Stimulated activated CD4-positive, alpha-beta T cell treated with anti-CD3 and anti-CD28 coated beads, Interleukin-2, amount 100 ng/mL, for 24 hours (primary cell): ENCODE measurements around the gene PLAAT5.

ENCODE experiments used
- DNase-seq, 2 donors: peaks; one replicate each; pipeline ENCODE4 v3.0.0-alpha.2; 2020

PLAAT5 gene

DNA sequence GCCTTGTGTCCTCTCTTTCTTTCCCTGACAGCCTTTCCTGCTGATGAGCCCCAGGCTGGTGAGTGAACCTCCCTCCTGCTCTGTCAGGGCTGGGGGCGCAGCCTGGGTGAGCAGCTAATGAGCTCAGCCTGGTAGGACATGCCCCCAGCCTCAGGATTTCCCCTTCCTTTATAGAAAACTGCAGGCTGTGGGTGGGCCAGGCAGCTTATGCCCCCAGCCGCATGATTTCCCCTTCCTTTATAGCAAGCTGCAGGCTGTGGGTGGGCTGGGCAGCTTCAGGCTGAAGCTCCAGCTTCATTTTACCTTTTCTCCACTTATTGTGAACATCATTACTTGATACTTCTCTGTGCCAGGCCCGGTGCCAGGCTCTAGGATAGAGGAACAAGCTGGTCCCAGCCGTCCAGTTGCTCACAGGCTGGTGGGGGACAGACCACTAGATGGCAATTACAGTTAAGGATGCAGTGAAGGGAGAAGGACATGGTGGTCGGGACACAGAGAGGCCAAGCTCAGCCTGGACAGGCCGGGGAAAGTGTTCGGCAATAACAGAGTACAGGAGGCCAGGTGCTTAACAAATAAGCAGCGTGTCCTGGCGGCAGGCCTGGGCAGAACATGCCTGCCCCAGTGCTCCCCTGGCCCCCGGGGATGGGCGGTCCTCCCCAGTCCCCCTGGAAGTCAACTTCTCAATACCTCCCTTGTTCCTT is 20.2 kb upstream of the PLAAT5 start:
- DNase-seq: no peak

DNA sequence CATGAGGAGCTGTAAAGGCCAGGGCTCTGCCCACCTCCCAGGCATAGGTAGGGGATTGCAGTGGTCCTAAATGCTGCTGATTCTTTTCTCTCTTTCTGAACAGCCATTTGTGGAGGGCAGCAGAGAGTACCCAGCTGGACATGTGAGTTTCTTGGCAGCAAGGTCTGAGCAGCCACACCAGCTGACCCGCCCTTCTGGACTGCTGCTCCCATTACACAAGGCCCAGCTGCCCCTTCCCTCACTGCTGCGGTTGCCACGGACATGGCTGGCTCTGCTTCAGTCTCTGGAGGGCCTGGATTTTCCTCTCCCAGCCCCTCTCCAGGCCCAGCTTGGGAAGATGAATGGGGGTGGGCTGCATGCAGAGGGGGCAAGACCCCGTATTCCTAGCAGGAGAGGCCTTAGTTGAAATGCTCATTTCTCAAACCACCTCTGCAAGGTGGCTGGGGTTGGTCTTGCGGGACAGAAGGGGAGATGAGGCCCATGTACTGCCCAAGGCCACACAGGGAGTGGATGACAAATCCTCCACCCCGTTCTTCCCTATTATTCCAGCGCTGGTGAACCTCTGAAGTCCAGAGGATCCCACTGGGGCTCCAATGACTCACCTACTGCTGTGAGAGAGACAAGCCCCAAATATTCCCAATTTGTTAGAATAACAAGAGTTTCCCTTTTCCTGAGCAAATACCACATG is 19.5 kb upstream of the PLAAT5 start:
- no peak for DNase-seq

DNA sequence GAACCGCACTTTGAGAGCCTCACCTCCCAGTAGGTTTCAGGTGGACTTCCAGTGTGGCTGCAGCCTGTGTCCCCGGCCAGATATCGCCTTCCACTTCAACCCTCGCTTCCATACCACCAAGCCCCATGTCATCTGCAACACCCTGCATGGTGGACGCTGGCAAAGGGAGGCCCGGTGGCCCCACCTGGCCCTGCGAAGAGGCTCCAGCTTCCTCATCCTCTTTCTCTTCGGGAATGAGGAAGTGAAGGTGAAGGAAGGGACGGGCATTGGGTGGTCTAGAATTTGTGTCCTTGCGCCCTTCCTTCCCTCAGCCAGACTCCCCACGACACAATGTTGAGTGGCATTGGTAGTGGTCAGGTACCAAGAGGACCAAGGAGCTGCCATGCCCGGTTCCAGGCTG is 17.8 kb upstream of the PLAAT5 start:
- no peak for DNase-seq

DNA sequence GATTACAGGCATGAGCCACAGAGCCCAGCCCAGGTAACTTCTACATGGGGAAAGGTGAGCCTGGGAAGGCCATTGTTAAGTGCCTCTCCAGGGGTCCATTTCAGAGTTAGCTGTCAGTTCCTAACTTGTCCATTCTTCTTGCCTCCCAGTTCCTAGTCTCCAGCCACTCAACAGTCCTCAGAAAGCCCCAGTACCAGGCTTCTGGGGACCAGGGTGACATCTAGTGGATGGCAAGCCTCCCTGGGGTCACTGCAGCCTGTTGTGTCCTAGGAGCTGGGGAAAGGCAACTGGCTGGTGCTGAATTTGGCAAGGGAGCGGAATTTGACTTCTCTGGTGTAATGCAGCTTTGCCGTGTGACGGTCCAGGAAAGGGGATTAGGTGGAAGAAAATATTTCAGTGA is 17.0 kb upstream of the PLAAT5 start:
- DNase-seq: peak in 1 of 2 donors; percentile 17

DNA sequence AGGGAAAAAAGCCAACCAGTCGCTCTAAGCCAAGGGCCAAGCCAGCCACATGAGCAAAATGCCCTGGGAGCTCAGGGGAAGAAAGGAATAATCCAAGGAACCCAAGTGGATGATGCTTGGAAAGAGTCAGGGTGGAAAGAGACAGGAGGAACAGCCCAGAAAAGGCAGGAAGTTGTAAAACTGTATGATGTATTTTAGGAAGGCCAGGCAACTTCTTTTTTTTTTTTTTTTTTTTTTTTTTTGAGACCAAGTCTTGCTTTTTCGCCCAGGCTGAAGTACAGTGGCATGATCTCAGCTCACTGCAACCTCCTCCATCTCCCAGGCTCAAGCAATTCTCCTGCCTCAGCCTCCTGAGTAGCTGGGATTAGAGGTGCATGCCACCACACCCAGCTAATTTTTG is 16.5 kb upstream of the PLAAT5 start:
- DNase-seq: no peak

DNA sequence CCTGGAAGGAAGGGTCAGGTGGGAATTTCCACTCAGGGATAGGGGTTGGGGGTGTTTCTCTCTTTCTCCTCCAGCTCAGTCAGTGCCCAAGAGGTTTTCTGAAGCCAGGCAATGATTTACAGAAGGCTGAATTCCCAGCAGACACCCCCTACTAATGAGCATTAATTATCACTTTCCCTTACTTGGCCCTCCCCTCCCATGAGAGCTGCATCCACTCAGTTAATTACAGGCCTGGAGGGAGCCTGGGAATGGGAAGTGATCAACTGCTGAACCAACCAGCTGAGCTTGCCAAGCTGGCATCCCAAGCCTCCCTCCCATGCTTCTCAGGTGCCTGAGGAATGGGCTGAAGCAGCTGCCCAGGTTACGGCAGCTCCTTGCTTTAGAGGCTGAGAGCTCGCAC is 15.9 kb upstream of the PLAAT5 start:
- no peak for DNase-seq

DNA sequence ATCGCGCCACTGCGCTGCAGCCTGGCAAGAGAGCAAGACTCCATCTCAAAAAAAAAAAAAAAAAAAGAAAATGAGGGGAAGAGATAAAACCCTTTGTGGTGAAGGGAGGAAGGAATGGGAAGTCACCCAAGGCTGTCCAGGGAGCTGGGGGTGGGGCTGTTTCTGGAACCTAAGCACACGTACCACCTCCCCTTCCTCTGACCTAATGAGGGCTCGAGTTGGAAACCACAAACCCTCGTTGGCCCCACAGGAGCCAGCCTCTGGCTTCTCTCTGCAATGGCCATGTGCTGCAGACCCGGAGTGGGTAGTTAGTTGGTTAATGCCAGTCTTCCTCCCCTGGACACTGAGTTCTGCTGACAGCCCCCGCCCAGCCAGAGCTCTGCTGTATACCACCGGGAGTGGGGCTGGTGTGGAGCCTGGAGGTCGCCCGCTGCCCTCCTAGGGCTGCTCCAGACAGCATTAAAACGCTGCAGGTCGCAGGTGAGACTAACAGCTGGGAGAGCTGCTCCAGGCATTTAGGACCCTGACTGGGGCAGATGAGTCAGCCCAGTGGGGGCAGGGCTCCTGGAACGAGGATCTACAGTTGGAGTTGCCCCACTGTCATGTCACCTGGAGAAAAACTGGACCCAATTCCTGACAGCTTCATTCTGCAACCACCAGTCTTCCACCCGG is 15.0 kb upstream of the PLAAT5 start, which contains the start of gene LGALS12:
TSS of gene LGALS12 (plus strand) at position 228 of the 672 bp plus-strand sequence. CDS start at position 603, 375 bp downstream.
- DNase-seq: no peak

DNA sequence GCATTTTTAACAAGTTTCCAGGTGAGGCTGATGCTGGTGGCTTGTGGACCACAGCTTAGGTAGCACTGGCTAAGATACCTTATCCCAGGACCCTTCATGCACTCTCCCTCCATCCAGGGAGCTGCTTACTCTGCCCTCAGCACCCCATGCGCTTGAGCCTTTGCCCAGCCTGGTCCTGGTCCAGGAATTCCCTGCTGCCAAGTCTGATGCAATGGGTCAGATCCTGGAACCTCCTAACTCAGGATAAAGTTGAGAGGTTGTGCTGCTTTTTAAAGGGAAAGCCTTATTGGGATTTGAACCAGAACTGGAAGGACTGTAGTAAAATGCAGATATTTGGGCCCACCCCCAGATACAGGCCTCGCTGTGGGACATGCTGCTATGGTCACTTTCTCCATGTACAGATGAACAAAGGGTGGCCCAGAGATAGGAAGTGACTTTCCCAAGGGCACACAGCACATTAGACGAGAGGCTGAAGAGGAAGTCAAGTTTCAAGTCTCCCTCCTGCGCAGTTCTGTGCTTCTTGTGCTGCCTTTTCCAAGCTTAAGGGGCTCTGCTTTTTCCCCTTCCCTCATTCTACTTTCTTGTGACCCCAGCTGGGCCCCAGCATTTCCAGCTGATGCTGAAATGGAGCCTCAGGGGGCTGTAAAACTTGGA is 14.1 kb upstream of the PLAAT5 start:
- DNase-seq: no peak

DNA sequence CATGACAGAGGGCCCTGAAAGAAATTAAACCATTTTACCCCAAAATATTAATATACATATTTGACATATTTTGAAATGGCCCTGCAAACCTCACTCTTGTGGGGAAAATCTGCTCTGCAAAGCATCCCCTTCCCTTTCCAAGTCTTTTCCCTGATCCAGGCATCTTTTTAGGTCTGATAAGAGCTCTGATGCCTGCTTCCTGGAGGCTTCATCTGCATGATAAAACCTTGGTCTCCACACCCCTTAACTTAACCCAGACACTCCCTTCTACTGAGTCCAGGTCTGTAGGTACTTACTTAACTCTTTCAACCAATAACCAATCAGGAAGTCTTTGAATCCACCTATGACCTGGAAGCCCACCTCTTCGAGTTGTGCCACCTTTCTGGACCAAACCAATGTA is 13.1 kb upstream of the PLAAT5 start:
- no peak for DNase-seq

DNA sequence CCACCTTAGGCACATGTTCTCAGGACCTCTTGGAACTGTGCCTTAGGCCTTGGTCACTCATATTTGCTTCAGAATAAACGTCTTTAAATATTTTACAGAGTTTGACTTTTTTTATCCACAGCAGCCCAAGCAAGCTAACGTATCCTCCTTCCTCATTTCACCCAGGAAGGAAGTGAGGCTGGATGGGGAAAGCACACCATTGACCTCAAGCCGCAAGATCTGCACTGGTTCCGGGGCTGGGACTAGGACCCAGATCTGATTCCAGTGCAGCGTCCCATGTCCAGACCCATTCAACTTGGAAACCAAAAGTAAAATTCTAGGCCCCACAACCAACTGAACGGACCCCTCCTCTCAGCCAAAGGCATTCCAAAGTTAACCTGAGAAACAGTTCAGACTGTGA is 12.5 kb upstream of the PLAAT5 start:
- DNase-seq: no peak

DNA sequence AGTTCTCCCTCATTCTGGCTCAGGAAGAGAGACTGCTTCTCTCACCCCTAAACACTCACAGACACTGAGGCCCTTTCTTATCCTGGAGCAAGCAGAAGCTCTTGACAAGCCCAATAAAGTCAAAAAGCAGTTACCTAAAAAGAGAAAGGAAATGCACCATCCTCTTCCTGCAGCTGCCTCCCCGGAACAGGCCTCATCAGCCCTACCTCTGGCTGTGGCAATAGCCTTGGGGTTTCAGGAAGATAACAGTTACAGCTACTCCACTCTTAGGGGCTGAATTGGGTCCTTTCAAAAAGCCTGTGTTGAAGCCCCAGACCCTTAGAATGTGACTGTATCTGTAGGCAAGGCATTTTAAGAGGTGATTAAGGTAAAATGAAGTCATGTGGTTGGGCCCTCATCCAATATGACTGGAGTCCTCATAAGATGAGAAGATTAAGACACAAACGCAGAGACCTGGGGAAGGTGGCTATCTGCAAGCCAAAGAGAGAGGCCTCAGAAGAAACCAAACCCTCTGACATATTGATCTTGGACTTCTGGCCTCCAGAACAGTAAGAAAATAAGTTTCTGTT is 11.4 kb upstream of the PLAAT5 start:
- no peak for DNase-seq

DNA sequence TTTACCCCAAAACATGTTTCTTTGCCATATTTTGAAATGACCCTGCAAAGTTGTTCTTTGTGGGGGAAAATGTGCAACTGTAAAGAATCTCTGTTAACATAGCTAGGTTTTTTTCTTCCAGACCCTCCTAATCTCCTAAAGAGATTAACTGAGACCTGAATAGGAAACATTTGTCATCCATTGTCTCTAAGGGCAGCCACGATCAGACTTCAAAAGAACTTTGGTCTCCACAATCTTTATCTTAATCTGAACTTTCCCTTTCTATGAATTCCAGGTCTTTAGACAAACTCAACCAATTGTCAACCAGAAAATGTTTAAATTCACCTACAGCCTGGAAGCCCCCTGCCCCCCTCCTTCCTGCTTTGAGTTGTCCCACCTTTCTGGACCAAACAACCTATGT is 10.3 kb upstream of the PLAAT5 start:
- no peak for DNase-seq

DNA sequence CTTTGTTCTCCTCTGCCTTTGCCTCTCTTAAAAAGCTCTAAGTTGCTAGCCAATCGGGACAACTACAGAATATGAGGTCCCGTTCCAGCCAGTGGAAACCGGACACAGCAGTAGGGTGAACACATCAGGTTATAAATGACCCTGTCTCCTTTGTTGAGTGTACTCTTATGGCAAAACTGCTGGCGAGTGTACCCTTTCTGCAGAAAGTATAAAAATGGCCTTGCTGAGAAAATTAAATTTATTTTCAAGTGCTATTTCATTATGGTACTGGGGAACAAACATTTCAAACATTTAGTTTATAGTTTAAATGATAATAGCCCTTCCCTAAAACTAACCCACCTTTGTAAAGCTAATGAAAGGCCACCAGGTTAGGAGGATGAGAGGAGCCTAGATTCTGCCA is 8.9 kb upstream of the PLAAT5 start:
- DNase-seq: no peak

DNA sequence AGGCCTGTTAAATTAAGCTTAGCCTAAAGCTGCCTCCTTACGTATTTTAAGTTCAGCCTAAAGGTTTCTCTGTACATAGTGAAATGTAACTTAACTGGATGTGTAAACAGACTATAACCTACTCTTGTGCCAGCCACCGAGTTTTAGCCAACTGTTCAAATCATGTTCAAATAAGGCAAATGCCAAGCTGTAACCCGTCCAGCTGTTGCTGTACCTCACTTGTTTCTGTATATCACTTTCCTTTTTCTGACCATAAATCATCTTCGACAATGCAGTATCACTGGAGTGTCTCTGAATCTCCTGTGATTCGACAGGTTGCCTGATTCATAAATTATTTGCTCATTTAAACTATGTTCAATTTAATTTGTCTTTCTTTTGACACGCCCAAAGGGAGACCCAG is 4.0 kb upstream of the PLAAT5 start:
- DNase-seq: no peak

DNA sequence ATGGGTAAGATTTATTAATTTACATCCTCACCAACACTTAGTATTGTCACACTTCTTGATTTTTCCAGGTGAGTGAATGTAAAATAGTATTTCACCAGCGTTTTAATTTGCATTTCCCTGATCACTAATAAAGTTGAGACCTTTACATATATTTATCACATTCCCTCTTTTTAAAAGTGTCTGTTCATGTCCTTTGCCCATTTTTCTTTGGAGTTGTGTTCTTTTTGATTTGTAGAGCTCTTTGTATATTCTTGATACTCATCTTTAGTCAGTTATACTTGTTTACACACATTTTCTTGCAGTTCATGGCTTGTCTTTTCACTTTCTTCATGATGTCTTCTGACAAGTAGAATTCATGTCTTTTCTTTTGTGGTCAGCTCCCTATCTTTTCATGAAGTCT is 2.2 kb upstream of the PLAAT5 start:
- DNase-seq: no peak

DNA sequence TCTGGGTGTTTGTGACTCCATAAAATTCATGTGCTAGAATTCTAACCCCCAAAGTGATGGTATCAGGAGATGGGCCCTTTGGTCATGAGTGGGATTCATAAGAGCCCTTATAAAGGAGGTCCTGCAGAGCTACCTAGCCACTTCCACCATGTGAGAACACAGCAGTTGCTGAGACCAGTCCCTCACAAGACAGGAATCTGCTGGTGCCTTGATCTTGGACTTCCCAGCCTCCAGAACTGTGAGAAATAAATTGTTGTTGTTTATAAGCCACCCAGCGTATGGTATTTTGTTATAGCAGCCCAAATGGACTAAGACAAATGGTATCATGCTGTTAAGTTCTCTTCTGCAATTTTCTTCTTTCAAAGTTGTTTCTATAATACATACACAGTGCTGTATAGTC is 1.5 kb upstream of the PLAAT5 start:
- DNase-seq: no peak

DNA sequence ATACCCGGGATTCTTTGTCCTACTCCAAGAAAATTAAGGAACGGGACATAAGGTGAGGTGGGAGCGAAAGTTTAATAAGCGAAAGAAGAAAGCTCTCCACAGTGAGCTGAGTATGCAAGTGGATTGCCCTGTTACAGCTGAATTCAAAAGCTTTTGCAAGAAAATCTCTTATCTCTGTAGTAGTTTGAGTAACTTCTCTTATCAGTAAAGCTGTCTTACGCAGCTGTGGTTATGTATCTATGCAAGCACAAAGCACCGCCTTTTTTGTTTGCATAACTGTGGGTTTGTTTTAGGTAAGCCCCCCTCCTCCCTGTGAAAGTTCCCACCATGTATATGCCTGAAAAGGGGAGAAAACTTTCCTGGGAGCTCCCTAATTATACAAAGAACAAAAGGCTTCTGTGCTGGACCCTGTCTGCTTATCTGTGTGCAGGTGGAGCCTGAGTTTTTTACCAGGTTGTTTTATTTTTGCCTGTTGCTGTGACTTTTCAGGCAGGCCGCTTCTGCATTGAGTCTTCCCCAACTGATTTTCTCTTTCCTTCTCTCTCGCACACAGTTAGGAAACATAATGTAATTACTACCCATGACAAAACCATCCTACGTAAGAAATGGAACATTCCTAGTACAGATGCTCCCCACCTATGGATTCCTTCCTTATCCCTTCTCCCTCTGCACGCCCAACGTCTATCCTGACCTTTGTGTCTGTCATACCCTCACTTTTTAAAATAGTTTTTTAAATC is 837 bp upstream of the PLAAT5 start:
- no peak for DNase-seq

DNA sequence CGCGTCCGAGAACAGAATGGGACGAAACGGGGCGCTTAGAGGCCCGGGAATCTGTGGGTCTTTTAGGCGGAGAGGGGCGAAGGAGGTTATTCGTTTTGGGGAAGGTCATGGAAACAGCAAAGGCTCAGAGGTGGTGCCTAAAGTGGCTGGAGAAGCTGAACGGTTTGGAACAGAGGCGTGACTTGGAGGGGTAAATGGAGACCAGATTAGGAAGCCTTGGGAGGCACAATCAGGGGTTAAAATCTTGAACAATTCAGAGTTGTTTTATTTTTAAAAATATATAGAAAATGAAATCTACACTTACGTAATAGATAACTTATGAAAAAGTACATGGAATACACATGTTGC is 247 bp upstream of the PLAAT5 start:
- DNase-seq: no peak

DNA sequence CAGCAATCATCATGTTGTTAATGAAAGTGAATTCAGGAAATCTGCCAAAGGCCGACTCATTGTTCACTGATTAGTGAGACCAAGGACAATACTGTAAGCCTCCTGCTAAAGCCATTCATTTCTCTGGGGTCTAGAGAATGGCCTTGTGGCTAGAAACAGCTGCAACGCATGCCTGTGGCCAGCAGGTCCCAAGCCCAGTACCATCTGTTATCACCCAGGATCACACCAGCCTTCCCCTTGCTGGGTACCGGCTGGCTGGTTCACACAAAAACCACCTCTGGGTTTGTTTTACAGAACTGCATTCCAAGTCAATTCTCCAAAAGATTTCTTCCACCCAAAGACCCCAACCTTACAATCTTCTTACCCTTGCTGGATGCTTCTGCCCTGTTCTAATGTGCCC is 1.1 kb downstream of the PLAAT5 start:
- no peak for DNase-seq

DNA sequence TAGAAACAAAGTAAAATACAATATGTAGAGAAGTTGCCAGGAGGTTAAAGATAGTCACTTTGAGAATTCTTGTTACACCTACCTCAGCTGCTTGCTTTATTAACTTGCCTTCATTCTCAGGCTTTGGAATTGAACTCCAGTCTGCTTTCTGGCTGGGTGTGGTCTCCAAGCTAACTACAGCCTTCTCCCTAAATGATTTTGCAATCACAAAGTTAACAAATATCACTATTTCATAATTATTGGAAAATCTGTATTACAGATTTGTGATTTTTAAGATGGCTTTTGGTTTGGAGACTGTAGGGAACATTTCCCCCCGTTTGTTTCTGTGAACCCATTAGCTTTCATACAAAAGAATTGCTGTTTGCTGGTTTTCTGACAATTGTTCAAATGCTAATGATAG is 2.2 kb downstream of the PLAAT5 start:
- DNase-seq: no peak

DNA sequence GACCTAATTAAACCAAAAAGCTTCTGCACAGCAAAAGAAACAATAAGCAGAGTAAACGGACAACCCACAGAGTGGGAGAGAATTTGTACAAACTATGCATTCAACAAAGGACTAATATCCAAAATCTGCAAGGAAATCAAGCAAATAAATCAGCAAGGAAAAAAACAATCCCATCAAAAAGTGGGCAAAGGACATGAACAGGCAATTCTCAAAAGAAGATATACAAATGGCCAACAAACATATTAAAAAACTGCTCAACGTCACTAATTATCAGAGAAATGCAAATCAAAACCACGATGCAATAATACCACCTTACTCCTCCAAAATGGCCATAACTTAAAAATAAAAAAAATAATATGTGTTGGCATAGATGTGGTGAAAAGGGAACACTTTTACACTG is 5.2 kb downstream of the PLAAT5 start:
- DNase-seq: no peak

DNA sequence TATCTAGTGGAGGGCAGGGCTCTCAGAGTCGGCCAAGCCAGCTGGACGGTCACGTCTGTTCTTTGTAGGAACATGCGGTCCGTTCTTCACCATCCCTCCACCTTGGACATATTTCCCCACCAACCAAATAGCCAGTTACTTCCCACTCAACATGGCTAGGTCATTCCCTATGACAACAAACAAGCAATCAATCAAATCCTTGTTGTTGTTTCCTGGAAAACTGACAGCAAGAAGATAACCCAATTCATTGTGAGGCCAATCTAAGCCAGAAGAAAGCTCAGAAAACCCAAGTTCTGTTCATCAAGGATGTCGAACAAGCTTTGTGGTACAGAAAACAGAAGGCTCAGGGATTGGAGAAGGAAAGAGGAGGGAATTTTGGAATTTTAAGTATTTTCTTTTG is 10.9 kb downstream of the PLAAT5 start:
- DNase-seq: no peak

DNA sequence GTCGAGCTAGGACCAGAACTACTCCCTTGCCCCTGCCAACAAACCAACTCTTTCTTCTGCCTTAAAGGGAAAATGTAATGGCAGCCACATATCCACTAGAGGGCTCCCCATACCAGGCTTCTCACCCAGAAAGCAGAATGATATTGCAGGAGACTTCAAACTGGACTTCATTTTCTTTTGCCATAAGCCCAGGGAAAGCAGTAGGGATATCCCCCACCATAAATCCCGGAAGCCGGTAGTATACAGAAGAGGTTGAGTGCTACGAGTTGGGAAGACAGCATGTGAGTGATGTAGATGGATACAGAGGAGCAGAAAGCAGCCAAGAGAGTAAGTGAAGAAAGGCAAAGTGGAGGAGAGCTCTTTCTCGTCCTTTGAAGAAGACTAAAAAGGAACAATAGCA is 12.1 kb downstream of the PLAAT5 start:
- DNase-seq: peak; percentile 17 to 48
